Activated CD4-positive, CD25-positive, alpha-beta regulatory T cell treated with anti-CD3 and anti-CD28 coated beads, Interleukin-2, amount 50 U/mL, for 72 hours (primary cell): ENCODE data around the gene CCSAP.
"Not testable (repeated sequence)": the region's sequence is repeated elsewhere in the genome, so short reads cannot be mapped to it uniquely, and the experiment has no call there.

Experiments
- DNase-seq: peaks from one replicate; pipeline ENCODE4 v3.0.0; 2021

The CCSAP gene, protein sequence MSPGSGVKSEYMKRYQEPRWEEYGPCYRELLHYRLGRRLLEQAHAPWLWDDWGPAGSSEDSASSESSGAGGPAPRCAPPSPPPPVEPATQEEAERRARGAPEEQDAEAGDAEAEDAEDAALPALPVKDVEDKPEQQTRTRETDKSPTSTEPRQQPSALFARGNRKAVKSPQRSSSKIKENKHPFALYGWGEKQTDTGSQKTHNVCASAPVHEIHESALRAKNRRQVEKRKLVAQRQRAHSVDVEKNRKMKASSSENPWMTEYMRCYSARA

DNA sequence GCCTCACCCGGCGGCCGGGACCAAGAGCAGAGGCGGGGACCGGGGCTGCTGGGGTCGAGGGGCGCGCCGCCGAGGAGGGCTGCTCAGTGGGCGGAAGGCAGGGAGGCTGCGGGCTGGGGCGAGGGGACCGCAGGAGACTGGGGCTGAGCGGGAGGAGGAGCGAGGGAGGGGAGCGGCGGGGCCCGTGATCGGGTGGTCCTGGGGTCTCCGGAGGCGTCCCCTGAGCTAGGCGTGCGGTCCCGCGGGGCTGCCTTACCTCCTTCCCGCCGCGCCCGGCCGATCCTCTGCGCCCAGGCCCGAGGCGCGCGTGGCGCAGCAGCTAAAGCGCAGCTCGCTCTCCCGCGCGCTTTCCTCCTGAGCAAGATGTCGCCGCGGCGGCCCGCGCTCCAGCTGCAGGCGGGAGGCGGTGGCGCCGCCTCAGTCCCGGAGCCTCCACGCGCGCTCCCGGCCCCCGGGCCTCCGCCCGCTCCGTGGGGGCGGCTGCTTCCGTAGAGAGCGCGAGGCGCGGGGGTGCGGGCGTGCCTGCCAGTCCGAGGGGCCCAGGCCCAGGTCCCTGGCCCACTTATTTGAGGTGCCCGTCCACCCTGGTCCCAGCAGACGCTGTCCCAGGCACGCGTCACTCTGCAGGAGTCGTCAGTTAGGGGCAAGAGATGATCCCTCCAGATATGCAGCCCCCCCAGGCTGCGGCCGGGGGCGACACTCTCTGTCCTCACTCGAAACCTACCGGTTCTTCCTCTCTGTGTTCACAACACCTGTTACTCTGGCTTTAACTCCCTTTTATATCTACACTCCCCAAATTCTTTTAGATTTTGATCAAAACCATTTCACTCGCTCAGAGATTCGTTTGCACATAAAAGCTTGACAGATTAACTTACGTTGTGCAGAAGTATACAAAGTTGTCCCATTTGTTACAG, at the start of gene CCSAP:
Gene CCSAP, minus strand, starts transcription at position 392 of the 914 bp plus-strand sequence. CDS start 582 bp downstream, outside the sequence.
- DNase-seq: peak; percentile 58

GRCh38 chr1:229390130-229390529, 47.3 kb upstream of the CCSAP start:
- no peak for DNase-seq

DNA sequence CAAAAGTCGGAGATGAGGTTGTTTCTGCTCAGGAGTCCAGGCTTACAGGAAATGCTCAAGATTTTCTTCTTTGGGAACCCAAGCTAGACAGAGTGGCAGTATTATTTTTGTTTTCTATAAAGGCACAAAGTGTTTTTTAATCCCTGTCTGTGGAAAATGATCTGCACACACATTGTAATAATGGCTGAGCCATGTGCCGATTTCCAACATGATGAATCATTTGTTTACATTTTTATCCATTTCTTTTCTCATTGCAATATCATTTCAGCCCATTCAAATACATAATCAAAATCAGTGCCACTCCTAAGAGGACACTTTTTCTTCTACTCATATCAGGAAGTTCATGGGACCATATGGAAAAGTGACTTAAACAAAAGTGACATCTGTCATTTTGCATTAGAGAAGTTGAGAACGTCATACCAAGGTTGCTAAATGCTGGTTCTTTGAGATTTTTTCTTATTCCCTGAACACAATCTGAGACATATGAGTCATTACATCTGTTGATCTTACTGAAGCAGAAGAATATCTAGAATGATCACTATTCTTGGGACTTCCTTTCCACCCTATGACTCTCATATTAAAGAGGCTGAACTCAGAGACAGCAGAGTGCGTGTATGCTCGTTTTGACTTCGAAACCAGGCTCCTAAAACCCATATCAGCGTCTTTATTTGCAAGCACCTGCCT, 46.2 kb upstream of the CCSAP start:
- DNase-seq: no peak

DNA sequence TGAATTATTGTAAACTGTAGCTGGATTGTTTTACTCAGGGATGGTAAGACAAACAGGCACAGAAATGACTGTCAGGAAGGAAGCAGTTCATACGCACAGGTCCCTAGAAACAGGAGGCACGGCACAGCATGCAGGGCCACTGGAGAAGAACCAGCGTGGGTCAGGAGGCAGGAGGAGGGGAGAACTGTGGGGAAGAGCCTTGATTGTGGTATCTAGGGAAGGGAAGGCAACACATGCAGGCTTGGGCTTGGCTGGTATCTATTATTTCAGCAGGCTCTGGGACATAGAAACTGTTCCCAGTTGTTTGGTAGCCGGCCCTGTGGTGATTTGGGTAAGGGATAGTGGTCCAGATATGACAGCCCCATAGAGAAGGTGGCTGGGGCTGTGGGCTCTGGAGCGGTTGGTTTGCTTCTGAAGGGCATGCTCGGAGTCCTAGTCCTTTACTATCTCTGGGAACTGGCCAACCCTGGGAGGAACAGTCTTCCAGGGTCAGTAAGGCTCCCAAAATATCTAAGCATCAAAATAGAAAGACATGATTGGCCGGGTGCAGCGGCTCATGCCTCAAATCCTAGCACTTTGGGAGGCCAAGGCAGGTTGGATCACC, 43.1 kb upstream of the CCSAP start:
- DNase-seq: no peak

- no peak for DNase-seq
These were observed 42.0 kb upstream of the CCSAP start for GRCh38 chr1:229384822-229385221.

DNA sequence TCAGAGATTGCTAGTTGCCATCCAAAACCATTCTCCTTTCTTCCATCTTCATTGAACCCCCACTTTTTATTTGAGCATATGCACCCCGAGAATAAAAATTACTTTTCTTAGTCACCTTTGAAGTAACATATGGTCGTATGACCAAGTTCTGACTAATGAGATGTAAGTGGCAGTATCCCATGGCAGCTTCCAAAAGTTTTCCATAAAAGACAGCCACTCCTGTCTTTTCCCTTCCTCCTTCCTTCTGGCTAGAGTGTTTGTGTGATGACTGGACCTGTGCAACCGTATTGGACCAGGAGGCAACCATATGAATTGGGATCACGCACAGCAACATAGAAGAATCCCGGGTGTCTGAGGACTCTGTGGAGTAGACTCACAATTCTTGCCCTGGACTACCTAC, 41.1 kb upstream of the CCSAP start:
- no peak for DNase-seq

GRCh38 chr1:229383188-229383587, 40.3 kb upstream of the CCSAP start:
- no peak for DNase-seq

GRCh38 chr1:229381234-229381633, 38.4 kb upstream of the CCSAP start:
- no peak for DNase-seq

DNA sequence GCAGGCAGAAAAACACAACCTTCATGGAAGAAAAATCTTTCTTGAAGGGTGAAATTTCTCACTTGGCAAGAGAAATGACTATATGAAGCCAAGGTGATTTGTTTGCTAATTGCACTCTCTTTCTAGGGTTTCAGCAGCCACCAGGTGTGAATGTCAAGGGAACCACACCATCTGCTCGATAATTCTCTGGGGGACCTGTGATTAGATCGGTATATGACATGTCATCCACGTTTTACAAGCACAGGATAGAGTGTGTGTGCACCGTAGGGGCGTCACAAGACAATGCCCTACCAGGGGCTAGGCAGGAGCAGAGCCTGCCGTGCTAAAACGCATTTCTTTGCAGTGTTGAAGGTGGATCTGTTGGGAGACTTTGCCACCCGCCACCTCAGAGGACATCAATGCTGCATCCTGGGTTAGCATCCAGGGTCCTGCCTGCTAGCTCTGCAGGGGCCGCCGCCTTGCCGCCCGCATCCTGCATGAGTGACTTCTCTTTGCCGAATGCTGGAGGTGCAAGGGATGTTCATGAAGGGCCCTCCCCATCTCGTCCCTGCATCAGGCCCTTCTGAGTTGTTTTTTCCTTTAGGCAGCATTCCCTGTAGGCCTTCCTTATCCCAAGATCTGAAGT, 37.8 kb upstream of the CCSAP start:
- peak; percentile 16 for DNase-seq

DNA sequence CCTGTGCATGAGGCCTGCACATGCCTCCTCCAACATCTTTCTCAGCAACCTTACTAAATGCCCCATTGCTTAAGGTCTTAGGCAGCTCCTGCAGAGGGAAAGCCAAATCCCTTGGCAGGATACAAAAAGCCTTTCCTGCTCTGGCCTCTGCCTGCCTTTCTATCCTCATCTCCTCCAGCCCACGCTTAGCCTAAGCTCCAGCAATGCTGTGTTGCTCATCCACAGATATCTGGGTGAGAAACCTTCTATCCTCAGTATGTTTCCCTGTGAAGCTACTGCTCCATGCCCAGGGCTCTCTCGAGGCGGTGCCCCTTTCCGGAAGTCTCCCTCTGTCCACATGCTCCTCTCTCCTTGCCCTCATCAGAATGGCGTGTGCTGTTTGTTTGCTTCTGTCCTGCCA, 37.0 kb upstream of the CCSAP start:
- peak; percentile 20 for DNase-seq

DNA sequence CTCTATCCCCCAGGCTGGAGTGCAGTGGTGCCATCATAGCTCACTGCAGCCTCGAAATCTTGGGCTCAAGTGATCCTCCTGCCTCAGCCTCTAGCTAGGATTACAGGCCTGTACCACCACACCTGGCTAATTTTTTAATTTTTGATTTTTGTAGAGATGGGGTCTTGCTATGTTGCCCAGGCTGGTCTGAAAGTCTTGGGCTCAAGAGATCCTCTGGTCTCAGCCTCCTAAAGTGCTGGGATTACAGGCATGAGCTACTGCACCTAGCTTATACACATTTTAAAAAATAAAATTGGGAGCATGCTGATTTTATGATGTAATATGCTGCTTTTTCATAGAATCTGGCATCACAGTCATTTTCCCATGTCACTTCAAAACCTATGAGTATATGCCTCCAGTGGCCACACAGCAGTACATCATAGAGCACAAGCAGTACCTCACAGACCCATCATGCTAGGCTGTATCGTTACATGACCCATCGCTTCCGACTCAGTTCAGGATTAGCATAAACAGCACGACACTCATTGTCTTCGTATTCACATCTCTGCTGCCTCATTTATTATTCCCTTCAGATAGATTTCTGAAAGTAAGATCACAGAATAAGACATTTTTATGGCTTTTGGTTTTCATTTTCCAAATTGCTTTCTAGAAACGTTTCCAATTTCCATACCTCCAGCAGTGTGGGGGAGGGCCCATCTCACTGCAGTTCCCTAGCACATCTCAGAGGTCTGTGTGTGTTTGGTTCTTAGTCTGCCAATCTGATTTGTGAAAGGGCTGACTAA, 35.9 kb upstream of the CCSAP start:
- peak; percentile 5 for DNase-seq

DNA sequence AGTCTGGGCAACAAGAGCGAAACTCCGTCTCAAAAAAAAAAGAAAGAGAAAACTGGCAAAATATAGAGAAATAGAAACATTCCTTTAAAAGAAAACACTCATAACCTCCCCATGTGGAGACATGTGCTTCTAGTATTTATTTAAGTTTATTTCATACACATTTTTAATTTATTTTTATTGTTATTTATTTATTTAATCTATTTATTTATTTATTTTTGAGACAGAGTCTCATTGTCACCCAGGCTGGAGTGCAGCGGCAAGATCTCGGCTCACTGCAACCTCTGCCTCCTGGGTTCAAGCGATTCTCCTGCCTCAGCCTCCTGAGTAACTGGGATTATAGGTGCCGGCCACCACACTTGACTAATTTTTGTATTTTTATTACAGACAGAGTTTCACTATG, 35.2 kb upstream of the CCSAP start:
- DNase-seq: not testable (repeated sequence)

GRCh38 chr1:229377429-229377828, 34.6 kb upstream of the CCSAP start:
- DNase-seq: no peak

DNA sequence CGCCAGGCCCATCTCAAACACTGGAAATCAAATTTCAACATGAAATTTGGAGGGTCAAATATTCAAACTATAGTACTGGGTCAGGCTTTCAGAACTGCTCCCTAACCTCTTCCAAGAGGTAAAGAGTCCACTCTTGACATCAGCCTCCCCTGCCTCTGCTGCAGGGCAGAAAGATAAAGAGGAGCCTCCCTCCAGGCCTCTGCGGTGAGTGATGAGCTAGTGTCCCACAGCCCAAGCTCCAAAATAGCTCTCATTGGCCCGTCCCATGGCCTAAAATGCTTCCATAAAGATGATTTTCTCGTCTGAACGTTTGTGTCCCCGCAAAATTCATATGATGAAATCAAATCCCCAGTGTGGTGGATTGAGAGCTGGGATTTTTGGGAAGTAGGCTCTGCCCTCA, 33.7 kb upstream of the CCSAP start:
- DNase-seq: no peak

GRCh38 chr1:229374485-229374884, 31.6 kb upstream of the CCSAP start:
- no peak for DNase-seq

- no peak for DNase-seq
These were observed 30.5 kb upstream of the CCSAP start for GRCh38 chr1:229373395-229373794.

DNA sequence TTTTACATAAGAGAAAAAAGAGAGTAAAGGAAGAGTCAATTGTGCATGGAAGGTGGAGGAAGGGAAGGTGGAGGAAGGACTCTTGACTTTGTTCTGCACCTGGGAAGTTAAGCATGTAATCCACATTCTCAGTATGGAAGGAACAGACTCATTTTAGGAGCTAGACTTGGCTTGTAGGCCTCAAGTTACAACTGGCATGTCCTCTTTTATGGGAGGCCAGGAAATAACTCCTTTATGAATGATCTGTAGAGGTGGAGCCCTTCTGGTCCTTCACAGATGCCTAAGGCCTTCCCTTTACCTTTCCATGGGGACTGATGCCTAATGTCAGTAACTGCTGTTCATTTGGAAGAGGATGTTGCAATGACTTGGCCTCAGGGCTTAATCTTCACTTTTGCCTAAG, 29.4 kb upstream of the CCSAP start:
- no peak for DNase-seq

GRCh38 chr1:229371624-229372023, 28.8 kb upstream of the CCSAP start:
- DNase-seq: no peak

- no peak for DNase-seq
These were observed 27.8 kb upstream of the CCSAP start for GRCh38 chr1:229370601-229371021.

- no peak for DNase-seq
These were observed 25.5 kb upstream of the CCSAP start for GRCh38 chr1:229368347-229368746.

DNA sequence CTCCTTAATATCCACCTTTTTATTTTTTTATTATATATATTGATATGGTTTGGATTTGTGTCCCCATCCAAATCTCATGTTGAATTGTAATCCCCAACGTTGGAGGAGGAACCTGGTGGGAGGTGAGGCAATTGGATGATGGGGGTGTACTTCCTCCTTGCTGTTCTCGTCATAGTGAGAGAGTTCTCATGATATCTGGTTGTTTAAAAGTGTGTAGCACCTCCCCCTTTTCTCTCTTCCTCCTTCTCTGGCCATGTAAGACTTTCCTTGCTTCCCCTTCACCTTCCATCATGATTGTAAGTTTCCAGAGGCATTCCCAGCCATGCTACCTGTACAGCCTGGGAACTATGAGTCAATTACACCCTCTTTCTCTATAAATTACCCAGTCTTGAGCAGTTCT, 22.7 kb upstream of the CCSAP start:
- DNase-seq: no peak
